Measurements from ENCODE around the gene TNNC2. TPM values are rescaled to one million over a fixed set of nuclear protein-coding genes. Genes with fewer than 3 reads are reported as not detected.
A peak's percentile ranks its signal among the peaks of the same experiment; 100 is the strongest.

Gene TNNC2
- total RNA-seq, 2 donors from 2014 or later: 2.9 to 3.8 TPM

GRCh38 chr20:45840700-45841198, 13.6 kb upstream of the TNNC2 start:
- intact Hi-C loops (cut with DNase I): no loop called here
- no peaks in the 10 kb centered on the region for H3K9me3 ChIP-seq
- H3K9ac ChIP-seq (ENCODE audit: low read depth in 2 of 2, low read length in 2 of 2): no peak overlapping the region
- H3K4me3 ChIP-seq: no peak overlapping the region
- H3K27ac ChIP-seq: no peak overlapping the region
- no peak for TF ChIP-seq CTCF (IDR thresholded peaks at IDR 0.05)
- H3K27me3 ChIP-seq: no peaks in the 10 kb centered on the region
- H3K4me1 ChIP-seq: no peaks in the 10 kb centered on the region
- H3K36me3 ChIP-seq: no peaks in the 10 kb centered on the region
- no peak for DNase-seq

GRCh38 chr20:45836841-45837240, 9.7 kb upstream of the TNNC2 start:
- H3K4me1 ChIP-seq: peaks cover 6% of the 10 kb centered on the region

GRCh38 chr20:45835825-45836224, 8.7 kb upstream of the TNNC2 start:
- intact Hi-C loops (cut with DNase I): no loop called here
- no peak for TF ChIP-seq CTCF (IDR thresholded peaks at IDR 0.05)
- Histone ChIP-seq H3K27ac (no peak overlapping the region), H3K9me3 (no peaks in the 10 kb centered on the region), H3K9ac (ENCODE audit: low read depth in 2 of 2, low read length in 2 of 2) (peak overlapping the region in 1 of 2 donors; percentile 60), H3K36me3 (no peaks in the 10 kb centered on the region), H3K27me3 (no peaks in the 10 kb centered on the region), H3K4me3 (no peak overlapping the region), H3K4me1 (peaks cover 6% of the 10 kb centered on the region)
- DNase-seq: no peak

More at GRCh38 chr20:45836841-45837240, 9.7 kb upstream of the TNNC2 start:
- no peak for TF ChIP-seq CTCF (IDR thresholded peaks at IDR 0.05)
- H3K36me3 ChIP-seq: no peaks in the 10 kb centered on the region
- no peak overlapping the region for H3K4me3 ChIP-seq
- no peaks in the 10 kb centered on the region for H3K9me3 ChIP-seq
- no peak for DNase-seq
- H3K27me3 ChIP-seq: no peaks in the 10 kb centered on the region
- no peak overlapping the region for H3K9ac ChIP-seq (ENCODE audit: low read depth in 2 of 2, low read length in 2 of 2)
- no peak overlapping the region for H3K27ac ChIP-seq
- intact Hi-C loops (cut with DNase I): no loop called here

- H3K36me3 ChIP-seq: no peaks in the 10 kb centered on the region
- H3K4me3 ChIP-seq: no peak overlapping the region
- DNase-seq: no peak
Observed at GRCh38 chr20:45835329-45835765, 8.2 kb upstream of the TNNC2 start.

GRCh38 chr20:45834797-45835161, 7.7 kb upstream of the TNNC2 start:
- H3K4me1 ChIP-seq: peaks cover 6% of the 10 kb centered on the region
- no peaks in the 10 kb centered on the region for H3K36me3 ChIP-seq
- H3K27me3 ChIP-seq: no peaks in the 10 kb centered on the region
- peak overlapping the region; percentile 60 to 85 for H3K9ac ChIP-seq (ENCODE audit: low read depth in 2 of 2, low read length in 2 of 2)
- peak overlapping the region; percentile 58 for H3K4me3 ChIP-seq
- no peak for DNase-seq
- no peaks in the 10 kb centered on the region for H3K9me3 ChIP-seq
- peak overlapping the region; percentile 85 for H3K27ac ChIP-seq
- intact Hi-C loops (cut with DNase I): no loop called here
- TF ChIP-seq CTCF (IDR thresholded peaks at IDR 0.05): no peak

More at GRCh38 chr20:45835329-45835765, 8.2 kb upstream of the TNNC2 start:
- no peaks in the 10 kb centered on the region for H3K9me3 ChIP-seq
- H3K27ac ChIP-seq: no peak overlapping the region
- no peaks in the 10 kb centered on the region for H3K27me3 ChIP-seq
- peak overlapping the region; percentile 60 to 85 for H3K9ac ChIP-seq (ENCODE audit: low read depth in 2 of 2, low read length in 2 of 2)
- intact Hi-C loops (cut with DNase I): no loop called here
- no peak for TF ChIP-seq CTCF (IDR thresholded peaks at IDR 0.05)
- peaks cover 6% of the 10 kb centered on the region for H3K4me1 ChIP-seq

Measured in colonic mucosa (tissue), 4 donors.